Neural cell (in vitro differentiated cells): ENCODE results near the gene SLC29A2.

Source experiments
- EP300 ChIP-seq: fragments of 450-650 bp; conservative IDR thresholded peaks from 2 replicates; pipeline ENCODE4 v1.6.1; 2014; ENCODE audit warnings: antibody characterized with exemption, mild to moderate bottlenecking, moderate library complexity; ENCODE audit not compliant: poor library complexity, severe bottlenecking
- EZH2 ChIP-seq: fragments of 200-600, 300-800 bp; shearing (Covaris generic), sonication (generic); IDR thresholded peaks from 2 replicates; pipeline ENCODE4 v1.6.1; 2014; ENCODE audit warnings: antibody characterized with exemption, low read length, borderline replicate concordance, mild to moderate bottlenecking; ENCODE audit not compliant: insufficient read depth, poor library complexity, severe bottlenecking
- RAD21 ChIP-seq: fragments of 450-650 bp; conservative IDR thresholded peaks from 2 replicates; pipeline ENCODE4 v1.6.1; 2014; ENCODE audit warnings: antibody characterized with exemption, mild to moderate bottlenecking, moderate library complexity
- TF ChIP-seq, protein P1 (sequence below): fragments of 450-650 bp; IDR thresholded peaks from 2 replicates; pipeline ENCODE4 v1.5.1; 2014; ENCODE audit warnings: antibody characterized with exemption, mild to moderate bottlenecking, moderate library complexity; ENCODE audit not compliant: poor library complexity, severe bottlenecking
- TF ChIP-seq, protein P2 (sequence below): IDR thresholded peaks from 2 replicates; pipeline ENCODE4 v1.6.1; 2012; ENCODE audit warnings: borderline replicate concordance

DNA sequence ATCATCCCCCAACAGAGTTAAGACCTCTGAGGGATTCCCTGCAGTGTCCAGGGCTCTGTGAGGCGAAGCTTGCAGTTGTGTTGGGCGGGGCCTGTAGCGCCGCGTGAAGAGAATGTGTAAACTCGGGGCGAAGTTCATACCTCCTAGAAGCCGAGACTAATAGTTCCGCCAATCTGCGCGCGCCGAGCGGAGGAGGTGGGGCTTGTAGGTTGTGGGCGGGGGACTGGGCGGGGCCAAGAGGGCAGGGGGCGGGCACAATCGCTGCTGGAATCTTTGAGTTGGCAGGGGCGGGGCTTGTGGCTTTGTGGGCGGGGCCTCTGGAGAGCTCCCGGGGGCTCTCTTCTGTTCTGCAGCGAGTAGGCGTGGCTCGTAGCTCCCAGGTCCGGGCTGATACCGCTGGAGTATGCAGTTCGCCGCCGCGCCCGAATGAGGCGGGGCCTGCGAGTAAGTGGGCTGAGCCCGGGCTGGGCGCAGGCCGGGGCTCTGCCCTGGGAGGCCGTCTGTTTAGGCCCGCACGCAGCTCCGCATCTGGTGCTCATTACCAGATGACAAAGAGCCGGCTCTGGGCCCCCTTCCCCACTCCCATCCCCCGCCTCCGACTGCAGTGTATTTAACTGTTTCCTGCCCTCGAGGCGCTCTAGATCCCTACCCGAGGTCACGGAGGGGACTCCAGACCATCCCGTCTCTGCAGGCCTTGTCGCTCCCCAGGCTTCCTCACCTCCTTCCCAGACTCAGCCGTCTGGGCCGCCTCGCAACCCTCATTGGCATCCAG, 58.8 kb downstream of the SLC29A2 start:
- TF ChIP-seq, protein P1, sequence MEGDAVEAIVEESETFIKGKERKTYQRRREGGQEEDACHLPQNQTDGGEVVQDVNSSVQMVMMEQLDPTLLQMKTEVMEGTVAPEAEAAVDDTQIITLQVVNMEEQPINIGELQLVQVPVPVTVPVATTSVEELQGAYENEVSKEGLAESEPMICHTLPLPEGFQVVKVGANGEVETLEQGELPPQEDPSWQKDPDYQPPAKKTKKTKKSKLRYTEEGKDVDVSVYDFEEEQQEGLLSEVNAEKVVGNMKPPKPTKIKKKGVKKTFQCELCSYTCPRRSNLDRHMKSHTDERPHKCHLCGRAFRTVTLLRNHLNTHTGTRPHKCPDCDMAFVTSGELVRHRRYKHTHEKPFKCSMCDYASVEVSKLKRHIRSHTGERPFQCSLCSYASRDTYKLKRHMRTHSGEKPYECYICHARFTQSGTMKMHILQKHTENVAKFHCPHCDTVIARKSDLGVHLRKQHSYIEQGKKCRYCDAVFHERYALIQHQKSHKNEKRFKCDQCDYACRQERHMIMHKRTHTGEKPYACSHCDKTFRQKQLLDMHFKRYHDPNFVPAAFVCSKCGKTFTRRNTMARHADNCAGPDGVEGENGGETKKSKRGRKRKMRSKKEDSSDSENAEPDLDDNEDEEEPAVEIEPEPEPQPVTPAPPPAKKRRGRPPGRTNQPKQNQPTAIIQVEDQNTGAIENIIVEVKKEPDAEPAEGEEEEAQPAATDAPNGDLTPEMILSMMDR, result no peak
- no peak for TF ChIP-seq EZH2
- TF ChIP-seq RAD21, result no peak
- no peak for TF ChIP-seq EP300
- TF ChIP-seq, protein P2, sequence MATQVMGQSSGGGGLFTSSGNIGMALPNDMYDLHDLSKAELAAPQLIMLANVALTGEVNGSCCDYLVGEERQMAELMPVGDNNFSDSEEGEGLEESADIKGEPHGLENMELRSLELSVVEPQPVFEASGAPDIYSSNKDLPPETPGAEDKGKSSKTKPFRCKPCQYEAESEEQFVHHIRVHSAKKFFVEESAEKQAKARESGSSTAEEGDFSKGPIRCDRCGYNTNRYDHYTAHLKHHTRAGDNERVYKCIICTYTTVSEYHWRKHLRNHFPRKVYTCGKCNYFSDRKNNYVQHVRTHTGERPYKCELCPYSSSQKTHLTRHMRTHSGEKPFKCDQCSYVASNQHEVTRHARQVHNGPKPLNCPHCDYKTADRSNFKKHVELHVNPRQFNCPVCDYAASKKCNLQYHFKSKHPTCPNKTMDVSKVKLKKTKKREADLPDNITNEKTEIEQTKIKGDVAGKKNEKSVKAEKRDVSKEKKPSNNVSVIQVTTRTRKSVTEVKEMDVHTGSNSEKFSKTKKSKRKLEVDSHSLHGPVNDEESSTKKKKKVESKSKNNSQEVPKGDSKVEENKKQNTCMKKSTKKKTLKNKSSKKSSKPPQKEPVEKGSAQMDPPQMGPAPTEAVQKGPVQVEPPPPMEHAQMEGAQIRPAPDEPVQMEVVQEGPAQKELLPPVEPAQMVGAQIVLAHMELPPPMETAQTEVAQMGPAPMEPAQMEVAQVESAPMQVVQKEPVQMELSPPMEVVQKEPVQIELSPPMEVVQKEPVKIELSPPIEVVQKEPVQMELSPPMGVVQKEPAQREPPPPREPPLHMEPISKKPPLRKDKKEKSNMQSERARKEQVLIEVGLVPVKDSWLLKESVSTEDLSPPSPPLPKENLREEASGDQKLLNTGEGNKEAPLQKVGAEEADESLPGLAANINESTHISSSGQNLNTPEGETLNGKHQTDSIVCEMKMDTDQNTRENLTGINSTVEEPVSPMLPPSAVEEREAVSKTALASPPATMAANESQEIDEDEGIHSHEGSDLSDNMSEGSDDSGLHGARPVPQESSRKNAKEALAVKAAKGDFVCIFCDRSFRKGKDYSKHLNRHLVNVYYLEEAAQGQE, result no peak
